GM23248 (cell line): ENCODE data around the gene MRGPRX1.

Source experiments
- EZH2 ChIP-seq: fragments of 200-600 bp; sonication (generic); IDR thresholded peaks from 2 replicates; pipeline ENCODE4 v1.6.1; 2018; ENCODE audit warnings: antibody characterized with exemption, mild to moderate bottlenecking; ENCODE audit not compliant: insufficient read depth, poor library complexity, severe bottlenecking
- EZH2phosphoT487 ChIP-seq: fragments of 200-600 bp; sonication (generic); IDR thresholded peaks from 2 replicates; pipeline ENCODE4 v1.6.1; 2018; ENCODE audit warnings: antibody characterized with exemption, moderate library complexity, mild to moderate bottlenecking, low read depth; ENCODE audit not compliant: insufficient read depth

DNA sequence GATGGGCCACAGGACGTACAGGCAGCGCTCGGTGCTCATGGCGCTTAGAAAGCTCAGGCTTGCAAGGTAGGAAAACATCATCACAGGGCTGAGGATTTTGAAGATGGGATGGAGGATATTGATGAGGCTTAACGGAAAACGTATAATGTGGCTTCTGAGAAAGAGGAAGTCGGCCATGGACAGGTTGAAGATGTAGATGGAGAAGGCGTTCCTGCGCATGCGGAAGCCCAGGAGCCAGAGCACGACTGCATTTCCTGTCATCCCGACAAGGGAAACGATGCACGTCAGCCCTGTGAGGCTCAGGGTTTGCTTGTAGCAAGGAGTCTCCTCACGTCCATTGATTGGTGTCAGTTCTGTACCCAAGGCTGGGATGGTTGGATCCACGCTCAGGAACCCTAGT is 17.4 kb upstream of the MRGPRX1 start:
- TF ChIP-seq EZH2 (no peak), EZH2phosphoT487 (no peak)
